ENCODE data around the gene MCC. TPM values are rescaled to one million over a fixed set of nuclear protein-coding genes. Genes with fewer than 3 reads are reported as not detected.

The MCC gene
- total RNA-seq, 1 experiment from 2014 or later, result 0.41 TPM

DNA sequence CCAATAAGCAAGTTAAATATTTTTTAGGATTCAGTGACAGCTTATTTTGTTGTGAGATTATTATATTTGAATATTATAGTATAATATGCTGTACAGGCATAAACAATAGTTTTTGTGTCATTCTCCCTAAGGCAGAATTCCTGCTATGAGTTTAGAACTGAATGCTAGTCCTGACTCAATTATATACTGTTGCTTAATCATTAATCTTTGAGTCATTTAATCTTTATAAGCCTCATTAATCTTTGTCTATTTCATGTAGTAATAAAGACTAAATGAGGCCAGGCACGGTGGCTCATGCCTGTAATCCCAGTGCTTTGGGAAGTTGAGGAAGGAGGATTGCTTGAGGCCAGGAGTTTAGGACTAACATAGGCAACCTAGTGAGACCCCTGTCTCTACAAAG lies 515.2 kb downstream of the MCC start:
- Histone ChIP-seq H3K27me3 (ENCODE audit: control insufficient read depth, insufficient read depth, low read length) (no peaks in the 10 kb centered on the region), H3K4me3 (ENCODE audit: low read depth in 2 of 2, low read length in 2 of 2) (no peak overlapping the region), H3K36me3 (ENCODE audit: control insufficient read depth, insufficient read depth, low read length) (no peaks in the 10 kb centered on the region; the same call in 1 of the 2 replicates), H3K9me3 (ENCODE audit: control insufficient read depth, insufficient read depth, low read depth, low read length) (no peaks in the 10 kb centered on the region), H3K4me1 (ENCODE audit: control insufficient read depth, insufficient read depth, low read length) (peaks cover 31% of the 10 kb centered on the region), H3K27ac (ENCODE audit: low read length) (peak overlapping the region; percentile 39; the same call in 1 of the 2 replicates)
- TF ChIP-seq CTCF (IDR thresholded peaks at IDR 0.05) (no peak), POLR2AphosphoS5 (IDR thresholded peaks at IDR 0.05; ENCODE audit: low read depth, low read length) (no peak), SIN3A (IDR thresholded peaks at IDR 0.05; ENCODE audit: borderline replicate concordance, insufficient read depth, low read depth, low read length) (no peak), REST (IDR thresholded peaks at IDR 0.05; ENCODE audit: insufficient read depth in 1 of 2, low read depth in 2 of 2, low read length in 1 of 2) (no peak)
- ChIA-PET POLR2A (no interaction called here), CTCF (no interaction called here)
- DNase-seq (ENCODE audit: low read depth, low spot score) (no peak), ATAC-seq (no peak)
- intact Hi-C loops (cut with micrococcal nuclease; ENCODE audit: unreplicated experiment) (no loop called here), in situ Hi-C loops (cut with HindIII; ENCODE audit: low pct_unique_long_range_greater_than_20kb, low sequenced_read_pairs) (no loop called here)
- no TSS peak for BruUV-seq (replicated peaks)

Other genes starting within 250 kb of the MCC start
- not detected for gene TSSK1B, start 53.5 kb downstream of the MCC start, total RNA-seq (2021; ENCODE audit: unreplicated experiment)
- gene YTHDC2, start 25.2 kb upstream of the MCC start, total RNA-seq (2021; ENCODE audit: unreplicated experiment), result 21.7 TPM

Measured in Panc1 (cell line).